HG02973 (cell line): Measurements from ENCODE around the gene HBG2.
A peak's percentile ranks its signal among the peaks of the same experiment; 100 is the strongest.

Experiments
- ATAC-seq: cut with Tn5 transposase; IDR thresholded peaks from one replicate; pipeline ENCODE4 v1.9.1; 2021; ENCODE audit warnings: moderate library complexity; ENCODE audit not compliant: unreplicated experiment

Gene HBG2

GRCh38 chr11:5231111-5231510 lies 23.5 kb downstream of the HBG2 start:
- no peak for ATAC-seq

GRCh38 chr11:5230266-5230665 lies 24.3 kb downstream of the HBG2 start:
- ATAC-seq = no peak

GRCh38 chr11:5229796-5230195 lies 24.8 kb downstream of the HBG2 start:
- ATAC-seq = no peak

GRCh38 chr11:5229356-5229755 lies 25.2 kb downstream of the HBG2 start:
- no peak for ATAC-seq

GRCh38 chr11:5228124-5228523 lies 26.5 kb downstream of the HBG2 start:
- ATAC-seq = no peak

- ATAC-seq = no peak
These were observed 26.9 kb downstream of the HBG2 start for GRCh38 chr11:5227681-5228080.

- no peak for ATAC-seq
These were observed 27.8 kb downstream of the HBG2 start, which contains the start of gene HBB for GRCh38 chr11:5226732-5227310. Gene HBB, minus strand, starts transcription at chr11:5227071. Its CDS starts 50 bp downstream, at chr11:5227021.

GRCh38 chr11:5225480-5225871 lies 29.1 kb downstream of the HBG2 start:
- no peak for ATAC-seq

- no peak for ATAC-seq
These were observed 29.8 kb downstream of the HBG2 start for GRCh38 chr11:5224538-5225479.

GRCh38 chr11:5223686-5224085 lies 30.9 kb downstream of the HBG2 start:
- ATAC-seq = no peak

- no peak for ATAC-seq
These were observed 31.4 kb downstream of the HBG2 start for GRCh38 chr11:5223146-5223545.

GRCh38 chr11:5210376-5210885 lies 44.1 kb downstream of the HBG2 start:
- ATAC-seq = no peak

GRCh38 chr11:5204787-5205186 lies 49.8 kb downstream of the HBG2 start:
- ATAC-seq = peak; percentile 59

- no peak for ATAC-seq
These were observed 51.2 kb downstream of the HBG2 start for GRCh38 chr11:5203366-5203765.
